H1 (cell line): ENCODE data around the gene RPS15. TPM values are rescaled to one million over a fixed set of nuclear protein-coding genes. Genes with fewer than 3 reads are reported as not detected.
A peak's percentile ranks its signal among the peaks of the same experiment; 100 is the strongest.

ENCODE experiments used
- KDM4A ChIP-seq: IDR thresholded peaks from one replicate; pipeline ENCODE4 v1.7.1; 2012; ENCODE audit warnings: low read depth, mild to moderate bottlenecking, moderate library complexity, low read length, inconsistent platforms; ENCODE audit not compliant: severe bottlenecking
- polyA plus RNA-seq, 7 experiments: library from polyadenylated mRNA; depleted of rRNA in 3 of 7; stranded (reverse) in 5 of 7; unstranded in 2 of 7; fragments of >200 nt in 5 of 7; fragments of 200-250 nt in 2 of 7; gene quantifications; 1 replicate in 5 of 7; 2 replicates in 1 of 7; 4 replicates in 1 of 7; pipeline versions ENCODE4 v1.2.1 to v1.2.3, GENCODE V29; 2011 to 2013; ENCODE audit warnings: missing spikeins in 2 of 7, mixed read lengths in 2 of 7
- total RNA-seq: library from RNA; stranded (reverse); fragmentation: NEBNext Ultra II Directional; extraction: Animal tissue kit (Norgen Biotek cat#: 25700); gene quantifications from 2 replicates; pipeline ENCODE4 v1.2.1, GENCODE V29; 2021

Gene RPS15
- total and polyA plus RNA-seq, 2 of the 8 experiments (the other 6 are each of a cell fraction or from before 2014, with no cell fraction given): 1,562 to 3,890 TPM

DNA sequence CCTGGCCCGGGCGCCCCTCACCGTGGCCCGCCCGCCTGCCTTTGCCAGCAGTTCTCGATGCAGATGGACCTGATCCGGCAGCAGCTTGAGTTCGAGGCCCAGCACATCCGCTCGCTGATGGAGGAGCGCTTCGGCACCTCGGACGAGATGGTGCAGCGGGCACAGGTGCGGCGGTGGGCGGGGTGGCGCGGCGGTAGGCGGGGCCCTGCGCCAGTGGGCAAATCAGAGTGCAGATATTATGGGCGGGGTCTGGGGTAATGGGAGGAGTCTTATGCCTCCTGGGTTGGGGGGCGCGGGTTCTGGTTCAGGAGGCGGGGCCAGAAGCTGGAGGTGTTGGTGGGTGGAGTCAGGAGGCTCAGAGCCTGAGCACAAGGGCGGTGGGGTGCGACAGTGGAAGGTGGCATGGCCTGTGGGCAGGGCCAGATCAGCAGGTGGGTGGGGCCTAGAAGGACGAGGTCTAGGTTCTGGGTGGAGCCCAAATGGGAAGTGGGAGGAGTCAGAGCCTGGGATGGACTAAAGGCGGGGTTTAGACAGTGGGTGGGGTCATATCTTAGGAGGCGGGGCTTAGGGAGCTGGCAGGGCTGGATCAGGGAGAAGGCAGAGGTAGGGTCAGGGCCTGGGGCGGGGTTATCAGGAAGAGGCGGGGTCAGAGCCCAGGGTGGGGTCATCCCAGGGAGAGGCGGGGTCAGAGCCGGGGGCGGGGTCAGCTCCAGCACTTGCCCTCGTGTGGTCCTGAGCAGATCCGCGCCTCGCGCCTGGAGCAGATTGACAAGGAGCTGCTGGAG is 17.3 kb downstream of the RPS15 start (continued):
- peak; percentile 29 for TF ChIP-seq KDM4A
